Lung (tissue), 12 donors: ENCODE data around the gene RALB. TPM values are rescaled to one million over a fixed set of nuclear protein-coding genes. Genes with fewer than 3 reads are reported as not detected.

ENCODE experiments used
- ATAC-seq: fragments of 200-7000 bp; cut with Tn5 transposase; one replicate; pipeline ENCODE4 v1.9.1; 2020; ENCODE audit warnings: moderate number of reproducible peaks; ENCODE audit not compliant: insufficient read depth, low FRiP score
- DNase-seq, 3 donors: peaks; one replicate each; pipeline ENCODE4 v3.0.0-alpha.2; 2013 to 2017
- H3K27ac ChIP-seq, 2 donors: one replicate each; pipeline ENCODE4 v1.5.1; 2013; ENCODE audit warnings: mild to moderate bottlenecking in 2 of 2, moderate library complexity in 2 of 2, control low read depth in 1 of 2, inconsistent platforms in 1 of 2, low read depth in 1 of 2, low read length in 1 of 2
- H3K27me3 ChIP-seq, 3 donors: one replicate each; pipeline ENCODE4 v1.5.1; 2013; ENCODE audit warnings: low read length in 2 of 3; ENCODE audit not compliant: control insufficient read depth in 3 of 3, insufficient read depth in 3 of 3
- H3K36me3 ChIP-seq, 4 donors: one replicate each; pipeline ENCODE4 v1.5.1; 2013; ENCODE audit warnings: low read length in 4 of 4, mild to moderate bottlenecking in 1 of 4, moderate library complexity in 1 of 4; ENCODE audit not compliant: control insufficient read depth in 4 of 4, insufficient read depth in 4 of 4
- H3K4me1 ChIP-seq, 5 donors: one replicate each; pipeline ENCODE4 v1.5.1; 2013; ENCODE audit warnings: low read length in 5 of 5, mild to moderate bottlenecking in 2 of 5, moderate library complexity in 1 of 5; ENCODE audit not compliant: control insufficient read depth in 5 of 5, insufficient read depth in 5 of 5
- H3K4me3 ChIP-seq: one replicate; pipeline ENCODE4 v1.5.1; 2013; ENCODE audit warnings: mild to moderate bottlenecking, control low read depth, moderate library complexity
- H3K9ac ChIP-seq, 2 donors: one replicate each; pipeline ENCODE4 v1.5.1; 2013; ENCODE audit warnings: low read length in 2 of 2, control low read depth in 1 of 2; ENCODE audit not compliant: insufficient read depth in 1 of 2
- H3K9me3 ChIP-seq, 4 donors: one replicate each; pipeline ENCODE4 v1.5.1; 2013; ENCODE audit warnings: low read length in 3 of 4, mild to moderate bottlenecking in 1 of 4, moderate library complexity in 1 of 4; ENCODE audit not compliant: control insufficient read depth in 4 of 4, insufficient read depth in 3 of 4
- WGBS, 2 donors: extraction: QIAGEN DNeasy Blood & Tissue Kit; methylation state at CpG; one replicate each; pipeline ENCODE4 v1.1.7; 2013; 5-methylcytosine and 5-hydroxymethylcytosine counted together
- polyA plus RNA-seq, 2 donors: library from polyadenylated mRNA; stranded (reverse); fragments of 200-250 nt; gene quantifications; one replicate each; pipeline ENCODE4 v1.2.1, GENCODE V29; 2013
- total RNA-seq, 2 donors: library from RNA; depleted of rRNA in 1 of 2; stranded (reverse); fragments of >200 nt in 1 of 2; gene quantifications; one replicate each; pipeline ENCODE4 v1.2.1, GENCODE V29; 2014 to 2021
- TF ChIP-seq, protein P1 (sequence below): IDR thresholded peaks from 2 replicates; pipeline ENCODE4 v1.5.1; 2012; ENCODE audit warnings: mild to moderate bottlenecking; ENCODE audit errors: control extremely low read depth, extremely low read depth
- donor health status: control.
- donor health status: control.
- donor health status: Bipolar disorder and iron deficiency.
- donor health status: healthy.
- donor health status: DM: yes; HTN: yes; CAD: no.

Gene RALB
- total and polyA plus RNA-seq, 4 donors: 34.6 to 111 (median 77.1) TPM

DNA sequence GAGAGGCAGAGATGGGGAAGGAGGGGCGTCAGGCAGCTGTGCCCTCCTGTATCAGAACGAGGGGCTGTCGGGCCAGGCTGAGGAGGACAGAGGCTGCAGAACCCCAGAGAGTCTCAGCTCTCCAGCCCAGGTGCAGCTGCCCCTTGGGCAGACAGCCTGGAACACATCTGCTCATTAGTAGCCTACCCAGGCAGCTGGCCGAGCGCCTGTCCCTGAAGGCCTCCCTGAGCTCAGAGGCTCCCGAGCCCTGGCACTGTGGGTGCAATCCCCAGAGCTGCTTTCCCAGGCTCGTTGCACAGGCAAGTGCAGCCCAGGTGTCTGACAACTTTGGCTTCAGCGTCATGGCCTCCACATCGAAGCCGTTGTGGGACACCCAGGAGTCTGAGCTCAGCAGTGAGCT, 16.3 kb upstream of the RALB start:
- Histone ChIP-seq H3K36me3 (no peaks in the 10 kb centered on the region), H3K9me3 (no peaks in the 10 kb centered on the region), H3K9ac (no peak overlapping the region), H3K4me3 (no peak overlapping the region), H3K27me3 (no peaks in the 10 kb centered on the region), H3K4me1 (peaks cover 0 to 23% (median 0%) of the 10 kb centered on the region in 5 donors), H3K27ac (no peak overlapping the region)
- TF ChIP-seq, protein P1, sequence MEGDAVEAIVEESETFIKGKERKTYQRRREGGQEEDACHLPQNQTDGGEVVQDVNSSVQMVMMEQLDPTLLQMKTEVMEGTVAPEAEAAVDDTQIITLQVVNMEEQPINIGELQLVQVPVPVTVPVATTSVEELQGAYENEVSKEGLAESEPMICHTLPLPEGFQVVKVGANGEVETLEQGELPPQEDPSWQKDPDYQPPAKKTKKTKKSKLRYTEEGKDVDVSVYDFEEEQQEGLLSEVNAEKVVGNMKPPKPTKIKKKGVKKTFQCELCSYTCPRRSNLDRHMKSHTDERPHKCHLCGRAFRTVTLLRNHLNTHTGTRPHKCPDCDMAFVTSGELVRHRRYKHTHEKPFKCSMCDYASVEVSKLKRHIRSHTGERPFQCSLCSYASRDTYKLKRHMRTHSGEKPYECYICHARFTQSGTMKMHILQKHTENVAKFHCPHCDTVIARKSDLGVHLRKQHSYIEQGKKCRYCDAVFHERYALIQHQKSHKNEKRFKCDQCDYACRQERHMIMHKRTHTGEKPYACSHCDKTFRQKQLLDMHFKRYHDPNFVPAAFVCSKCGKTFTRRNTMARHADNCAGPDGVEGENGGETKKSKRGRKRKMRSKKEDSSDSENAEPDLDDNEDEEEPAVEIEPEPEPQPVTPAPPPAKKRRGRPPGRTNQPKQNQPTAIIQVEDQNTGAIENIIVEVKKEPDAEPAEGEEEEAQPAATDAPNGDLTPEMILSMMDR: no peak
- WGBS, 2 donors: 94 to 95% methylated on average over 10 of the region's 10 CpGs
- ATAC-seq (no peak), DNase-seq (no peak)

- Histone ChIP-seq H3K4me1 (peaks cover 0 to 23% (median 0%) of the 10 kb centered on the region in 5 donors), H3K27me3 (no peaks in the 10 kb centered on the region), H3K4me3 (no peak overlapping the region), H3K36me3 (no peaks in the 10 kb centered on the region), H3K9me3 (no peaks in the 10 kb centered on the region), H3K9ac (no peak overlapping the region), H3K27ac (no peak overlapping the region)
- ATAC-seq (no peak), DNase-seq (no peak)
- WGBS, 2 donors: 83 to 97% methylated on average over 5 of the region's 5 CpGs
- TF ChIP-seq, protein P1: no peak
Observed at GRCh38 chr2:120236791-120237190, 15.9 kb upstream of the RALB start.

DNA sequence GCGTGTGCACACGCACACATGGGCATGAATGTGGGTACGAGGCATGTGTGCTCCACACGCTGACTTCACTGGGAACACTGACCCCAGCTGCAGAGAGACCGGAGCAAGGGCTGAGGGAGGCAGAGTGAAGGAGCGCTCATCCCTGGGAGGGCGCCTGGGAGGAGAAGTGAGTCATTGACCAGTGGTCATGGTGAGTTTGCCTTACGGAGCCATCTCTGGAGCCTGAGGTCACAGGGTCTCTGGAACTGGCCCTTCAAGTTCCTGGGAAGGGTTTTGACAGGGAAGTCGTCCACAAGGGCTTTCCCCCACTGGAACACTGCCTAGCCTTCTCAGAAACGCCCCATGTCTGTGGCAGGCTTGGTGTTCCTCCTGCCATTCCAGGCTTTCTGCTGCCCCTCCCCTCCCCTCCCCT, 15.2 kb upstream of the RALB start:
- DNase-seq (no peak), ATAC-seq (peak; percentile 22)
- Histone ChIP-seq H3K27me3 (no peaks in the 10 kb centered on the region), H3K36me3 (no peaks in the 10 kb centered on the region), H3K9me3 (no peaks in the 10 kb centered on the region), H3K4me3 (no peak overlapping the region), H3K27ac (no peak overlapping the region), H3K9ac (no peak overlapping the region), H3K4me1 (peaks cover 0 to 23% (median 0%) of the 10 kb centered on the region in 5 donors)
- TF ChIP-seq, protein P1: no peak
- 73 to 87% methylated on average over 10 of the region's 10 CpGs for WGBS, 2 donors
